HepG2 (cell line): Measurements from ENCODE around the gene GAS2L2. TPM values are rescaled to one million over a fixed set of nuclear protein-coding genes. Genes with fewer than 3 reads are reported as not detected.

Experiments used
- BCL6 ChIP-seq: IDR thresholded peaks from 2 replicates; pipeline ENCODE4 v1.6.1; 2016; ENCODE audit warnings: missing genetic modification reagents, missing compliant biosample characterization
- ETS1 ChIP-seq: sonication (generic); formaldehyde crosslinking; IDR thresholded peaks from 2 replicates; pipeline ENCODE4 v1.4.0; 2020; ENCODE audit warnings: missing genetic modification reagents
- HDAC2 ChIP-seq: sonication (generic); formaldehyde crosslinking; IDR thresholded peaks from 2 replicates; pipeline ENCODE4 v1.4.0; 2020; ENCODE audit warnings: missing genetic modification reagents
- HNF4G ChIP-seq, 2 experiments: sonication (generic) in 1 of 2; formaldehyde crosslinking in 1 of 2; IDR thresholded peaks; 2 replicates each; pipeline versions ENCODE4 v1.4.0 to v1.6.1; 2011 to 2020; ENCODE audit warnings: borderline replicate concordance in 2 of 2, low read depth in 2 of 2, mild to moderate bottlenecking in 2 of 2, low read length in 1 of 2, missing genetic modification reagents in 1 of 2, moderate library complexity in 1 of 2
- PHF8 ChIP-seq: sonication (generic); formaldehyde crosslinking; IDR thresholded peaks from 2 replicates; pipeline ENCODE4 v1.5.0; 2020; ENCODE audit warnings: missing genetic modification reagents
- REPIN1 ChIP-seq: sonication (generic); formaldehyde crosslinking; IDR thresholded peaks from 2 replicates; pipeline ENCODE4 v1.8.0; 2022; ENCODE audit warnings: missing genetic modification reagents, low read depth, mild to moderate bottlenecking, borderline replicate concordance
- SMAD9 ChIP-seq: sonication (generic); formaldehyde crosslinking; IDR thresholded peaks from 2 replicates; pipeline ENCODE4 v1.5.1; 2020; ENCODE audit warnings: mild to moderate bottlenecking, missing genetic modification reagents
- SMARCE1 ChIP-seq: fragments of 450-650 bp; IDR thresholded peaks from 2 replicates; pipeline ENCODE4 v1.6.1; 2017; ENCODE audit warnings: borderline replicate concordance
- TEAD3 ChIP-seq: optimal IDR thresholded peaks from 2 replicates; pipeline ENCODE3; 2016; ENCODE audit warnings: borderline replicate concordance
- ZBTB14 ChIP-seq: sonication (generic); formaldehyde crosslinking; IDR thresholded peaks from 2 replicates; pipeline ENCODE4 v1.4.0; 2020; ENCODE audit warnings: missing genetic modification reagents
- ZFX ChIP-seq: sonication (generic); formaldehyde crosslinking; IDR thresholded peaks from 2 replicates; pipeline ENCODE4 v1.4.0; 2020; ENCODE audit warnings: mild to moderate bottlenecking, low read depth, missing genetic modification reagents, moderate library complexity
- ZHX1 ChIP-seq: sonication (generic); formaldehyde crosslinking; IDR thresholded peaks from 2 replicates; pipeline ENCODE4 v1.8.1; 2022; ENCODE audit warnings: low read depth, mild to moderate bottlenecking, missing genetic modification reagents
- ZNF354B ChIP-seq: sonication (generic); formaldehyde crosslinking; IDR thresholded peaks from 2 replicates; pipeline ENCODE4 v1.8.0; 2022; ENCODE audit warnings: mild to moderate bottlenecking, missing genetic modification reagents
- ZNF644 ChIP-seq: IDR thresholded peaks from 2 replicates; pipeline ENCODE4 v1.6.1; 2016; ENCODE audit warnings: low read depth
- ZNF773 ChIP-seq: sonication (generic); formaldehyde crosslinking; IDR thresholded peaks from 2 replicates; pipeline ENCODE4 v1.4.0; 2020; ENCODE audit warnings: missing genetic modification reagents, borderline replicate concordance
- ZNF891 ChIP-seq: sonication (generic); formaldehyde crosslinking; IDR thresholded peaks from 2 replicates; pipeline ENCODE4 v1.5.0; 2020; ENCODE audit warnings: mild to moderate bottlenecking, missing genetic modification reagents
- polyA plus RNA-seq, 8 experiments: library from polyadenylated mRNA; depleted of rRNA in 3 of 8; stranded (reverse) in 7 of 8; unstranded in 1 of 8; fragments of >200 nt; fragmentation: Illumina TruSeq in 4 of 8; extraction: Trizol in 4 of 8; gene quantifications; 2 replicates each; pipeline versions ENCODE4 v1.2.1 to v1.2.3, GENCODE V29; 2011 to 2016; ENCODE audit warnings: low read depth in 4 of 8, missing spikeins in 1 of 8, mixed read lengths in 1 of 8; ENCODE audit not compliant: insufficient read depth in 1 of 8
- total RNA-seq, 5 experiments: library from RNA; depleted of rRNA; stranded (reverse); fragments of >200 nt; fragmentation: Illumina TruSeq; extraction: Trizol; gene quantifications; 2 replicates each; pipeline ENCODE4 v1.2.3, GENCODE V29; 2016; ENCODE audit warnings: low read depth in 1 of 5
- TF ChIP-seq, protein P1 (sequence below): sonication (generic); formaldehyde crosslinking; conservative IDR thresholded peaks from 2 replicates; pipeline ENCODE4 v1.4.0; 2020; ENCODE audit warnings: missing genetic modification reagents
- TF ChIP-seq, protein P2 (sequence below): sonication (generic); formaldehyde crosslinking; IDR thresholded peaks from 2 replicates; pipeline ENCODE4 v1.5.0; 2020; ENCODE audit warnings: missing genetic modification reagents, mild to moderate bottlenecking, borderline replicate concordance
- TF ChIP-seq, protein P3 (sequence below): sonication (generic); IDR thresholded peaks from 2 replicates; pipeline ENCODE4 v1.6.1; 2016; ENCODE audit warnings: low read depth, borderline replicate concordance
- TF ChIP-seq, protein P4 (sequence below): IDR thresholded peaks from 2 replicates; pipeline ENCODE4 v1.6.1; 2016; ENCODE audit warnings: missing compliant biosample characterization, missing genetic modification reagents, borderline replicate concordance

The GAS2L2 gene
- total and polyA plus RNA-seq, 2 of the 13 experiments (the other 11 are each of a cell fraction or from before 2014, with no cell fraction given), result not detected

DNA sequence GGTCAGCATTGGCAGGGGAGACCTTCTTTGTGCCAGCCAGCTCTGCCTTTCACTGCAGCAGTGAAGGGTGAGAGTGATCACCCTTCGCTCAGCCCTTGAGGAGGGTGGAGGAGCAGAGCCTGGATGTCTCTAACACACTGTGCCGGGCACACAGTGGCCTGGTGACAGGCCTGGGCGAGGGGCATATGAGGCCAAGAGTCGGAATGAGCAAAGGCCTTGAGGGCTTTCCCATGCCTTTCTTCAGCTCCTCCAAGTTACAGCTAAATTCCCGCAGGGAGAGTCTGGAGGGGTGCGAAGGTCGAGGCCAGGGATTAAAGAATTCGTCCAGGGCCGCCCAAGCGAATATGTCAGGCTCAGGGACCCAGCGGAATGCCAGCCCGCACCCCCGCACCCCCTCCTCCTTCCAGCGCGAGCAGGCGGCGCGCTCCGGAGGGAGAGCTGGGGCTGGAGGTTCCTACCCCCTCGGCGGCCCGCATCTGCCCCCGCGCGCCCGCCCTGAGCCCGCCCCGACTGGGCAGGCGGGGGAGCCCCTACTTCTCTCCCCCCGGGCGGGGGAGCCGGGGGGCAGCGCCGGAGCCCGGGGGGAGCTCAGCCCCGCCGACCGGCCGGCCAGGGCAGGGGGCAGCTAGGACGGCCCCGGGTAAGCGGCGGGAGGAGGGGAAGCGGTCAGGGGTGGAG lies 21.7 kb downstream of the GAS2L2 start, which contains the start of gene RASL10B (continued):
- TF ChIP-seq, protein P1, sequence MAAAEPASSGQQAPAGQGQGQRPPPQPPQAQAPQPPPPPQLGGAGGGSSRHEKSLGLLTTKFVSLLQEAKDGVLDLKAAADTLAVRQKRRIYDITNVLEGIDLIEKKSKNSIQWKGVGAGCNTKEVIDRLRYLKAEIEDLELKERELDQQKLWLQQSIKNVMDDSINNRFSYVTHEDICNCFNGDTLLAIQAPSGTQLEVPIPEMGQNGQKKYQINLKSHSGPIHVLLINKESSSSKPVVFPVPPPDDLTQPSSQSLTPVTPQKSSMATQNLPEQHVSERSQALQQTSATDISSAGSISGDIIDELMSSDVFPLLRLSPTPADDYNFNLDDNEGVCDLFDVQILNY (CRISPR knock-in tag), result 0 out of 2 replicates have a peak, but pooled peaks have one; percentile 22
- TF ChIP-seq HDAC2 (CRISPR knock-in tag) (peak; percentile 28; the same call in 1 of the 2 replicates), ZBTB14 (CRISPR knock-in tag) (peak; percentile 46; the same call in 1 of the 2 replicates), SMARCE1 (no peak), TEAD3 (peak; percentile 68), ETS1 (no peak), SMAD9 (CRISPR knock-in tag) (no peak), BCL6 (0 out of 2 replicates have a peak, but pooled peaks have one; percentile 22), ZNF773 (CRISPR knock-in tag) (no peak), ZNF354B (CRISPR knock-in tag) (no peak), REPIN1 (CRISPR knock-in tag) (0 out of 2 replicates have a peak, but pooled peaks have one; percentile 41), ZNF644 (CRISPR knock-in tag) (no peak), HNF4G (IDR thresholded peaks at IDR 0.05; ENCODE audit: borderline replicate concordance, low read depth, low read length) (peak; percentile 66), HNF4G (CRISPR knock-in tag; IDR thresholded peaks at IDR 0.05; ENCODE audit: borderline replicate concordance, low read depth) (no peak), ZFX (CRISPR knock-in tag) (peak; percentile 16; the same call in 1 of the 2 replicates), ZHX1 (peak; percentile 23; the same call in 1 of the 2 replicates), PHF8 (peak; percentile 43; the same call in 1 of the 2 replicates), ZNF891 (CRISPR knock-in tag) (0 out of 2 replicates have a peak, but pooled peaks have one; percentile 52)
- TF ChIP-seq, protein P2, sequence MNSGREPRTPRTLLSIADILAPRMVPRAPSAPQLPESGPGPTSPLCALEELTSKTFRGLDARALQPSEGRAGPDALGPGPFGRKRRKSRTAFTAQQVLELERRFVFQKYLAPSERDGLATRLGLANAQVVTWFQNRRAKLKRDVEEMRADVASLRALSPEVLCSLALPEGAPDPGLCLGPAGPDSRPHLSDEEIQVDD, result no peak
- TF ChIP-seq, protein P3, sequence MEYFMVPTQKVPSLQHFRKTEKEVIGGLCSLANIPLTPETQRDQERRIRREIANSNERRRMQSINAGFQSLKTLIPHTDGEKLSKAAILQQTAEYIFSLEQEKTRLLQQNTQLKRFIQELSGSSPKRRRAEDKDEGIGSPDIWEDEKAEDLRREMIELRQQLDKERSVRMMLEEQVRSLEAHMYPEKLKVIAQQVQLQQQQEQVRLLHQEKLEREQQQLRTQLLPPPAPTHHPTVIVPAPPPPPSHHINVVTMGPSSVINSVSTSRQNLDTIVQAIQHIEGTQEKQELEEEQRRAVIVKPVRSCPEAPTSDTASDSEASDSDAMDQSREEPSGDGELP, result peak; percentile 41; the same call in 1 of the 2 replicates
- TF ChIP-seq, protein P4, sequence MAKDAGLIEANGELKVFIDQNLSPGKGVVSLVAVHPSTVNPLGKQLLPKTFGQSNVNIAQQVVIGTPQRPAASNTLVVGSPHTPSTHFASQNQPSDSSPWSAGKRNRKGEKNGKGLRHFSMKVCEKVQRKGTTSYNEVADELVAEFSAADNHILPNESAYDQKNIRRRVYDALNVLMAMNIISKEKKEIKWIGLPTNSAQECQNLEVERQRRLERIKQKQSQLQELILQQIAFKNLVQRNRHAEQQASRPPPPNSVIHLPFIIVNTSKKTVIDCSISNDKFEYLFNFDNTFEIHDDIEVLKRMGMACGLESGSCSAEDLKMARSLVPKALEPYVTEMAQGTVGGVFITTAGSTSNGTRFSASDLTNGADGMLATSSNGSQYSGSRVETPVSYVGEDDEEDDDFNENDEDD (CRISPR knock-in tag), result peak; percentile 48; the same call in 1 of the 2 replicates
